K562 (cell line): Measurements from ENCODE around the gene RFNG.

ENCODE experiments used
- JUN ChIP-seq, 2 experiments: sonication (generic) in 1 of 2; formaldehyde crosslinking in 1 of 2; IDR thresholded peaks; 2 replicates each; pipeline versions ENCODE4 v1.6.1 to v1.8.0; 2012 to 2022; ENCODE audit warnings: borderline replicate concordance in 2 of 2, mild to moderate bottlenecking in 2 of 2, improper control_type of control experiment in 1 of 2, low read depth in 1 of 2, low read length in 1 of 2, missing genetic modification reagents in 1 of 2
- MEIS2 ChIP-seq: fragments of 450-650 bp; IDR thresholded peaks from 2 replicates; pipeline ENCODE4 v1.6.1; 2014; ENCODE audit warnings: mild to moderate bottlenecking; ENCODE audit not compliant: partially characterized antibody

DNA sequence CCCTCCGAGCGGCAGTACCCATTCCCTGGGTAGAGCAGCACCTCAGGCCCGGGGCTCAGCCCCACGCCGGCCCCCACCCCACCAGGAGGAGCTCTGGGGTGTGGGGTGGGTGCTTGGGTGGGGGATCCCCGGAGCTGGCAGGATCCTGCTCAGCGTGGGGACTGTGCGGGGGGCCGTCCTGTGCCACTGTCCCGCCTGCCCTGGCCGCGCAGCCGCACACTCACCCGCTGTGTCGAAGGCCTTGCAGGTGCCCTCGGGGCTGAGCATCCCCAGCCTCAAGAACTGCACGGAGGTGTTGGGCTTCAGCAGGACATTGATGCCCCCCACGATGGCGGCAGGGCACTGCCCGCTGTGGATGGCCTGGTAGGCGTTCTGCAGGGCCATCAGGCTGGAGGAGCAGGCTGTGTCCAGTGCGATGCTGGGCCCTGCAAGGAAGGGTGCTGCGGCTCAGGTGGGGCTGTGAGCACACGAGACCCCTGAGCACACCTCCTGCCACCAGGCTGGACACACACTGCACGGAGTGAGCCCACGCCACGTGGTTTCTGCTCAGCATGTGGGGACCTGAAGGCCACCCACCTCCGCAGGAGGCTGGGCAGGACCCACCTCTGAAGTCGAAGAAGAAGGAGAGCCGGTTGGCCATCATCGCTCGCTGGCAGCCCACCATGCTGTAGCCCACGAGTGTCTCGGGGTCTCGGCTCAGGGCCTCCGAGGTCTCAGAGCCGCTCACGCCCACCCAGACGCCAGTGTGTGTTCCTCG, 41.6 kb upstream of the RFNG start:
- TF ChIP-seq MEIS2 (no peak), JUN (IDR thresholded peaks at IDR 0.05; ENCODE audit: borderline replicate concordance, low read depth, low read length) (no peak), JUN (CRISPR knock-in tag; IDR thresholded peaks at IDR 0.05; ENCODE audit: borderline replicate concordance) (no peak)
